HG02884 (cell line): ENCODE data around the gene SPATA33.
"Not testable (repeated sequence)": the region's sequence is repeated elsewhere in the genome, so short reads cannot be mapped to it uniquely, and the experiment has no call there.

ENCODE experiments used
- ATAC-seq: cut with Tn5 transposase; IDR thresholded peaks from one replicate; pipeline ENCODE4 v1.9.1; 2021; ENCODE audit warnings: mild to moderate bottlenecking, moderate library complexity; ENCODE audit not compliant: unreplicated experiment

Gene SPATA33

DNA sequence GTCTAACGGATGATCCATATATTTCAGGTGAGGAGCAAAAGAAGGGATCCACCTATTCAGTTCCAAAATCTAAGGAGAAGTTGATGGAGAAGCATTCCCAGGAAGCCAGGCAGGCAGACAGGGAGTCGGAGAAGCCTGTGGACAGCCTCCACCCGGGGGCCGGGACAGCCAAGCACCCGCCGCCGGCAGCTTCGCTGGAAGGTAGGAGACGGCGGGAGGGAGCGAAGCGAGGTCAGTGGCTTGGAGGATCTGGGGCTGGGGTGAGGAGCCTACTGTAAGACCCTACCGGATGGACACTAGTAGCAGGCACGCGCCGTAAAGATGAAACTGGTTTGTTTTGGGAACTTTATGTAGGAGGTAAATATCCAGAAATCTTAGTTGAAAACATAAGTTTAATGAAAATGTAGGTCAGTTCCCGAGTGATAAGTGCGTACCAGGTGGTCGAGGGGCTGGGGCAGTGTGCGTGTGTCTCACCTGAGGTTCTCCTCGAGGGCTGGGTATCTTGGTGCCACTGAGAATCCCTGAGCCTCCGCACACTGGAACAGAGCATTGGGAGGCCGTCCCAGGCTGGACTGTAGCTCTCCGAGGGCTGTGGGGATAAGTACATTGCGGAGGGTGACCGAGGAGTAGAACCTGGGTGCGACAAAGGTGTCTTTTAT lies 714 bp downstream of the SPATA33 start:
- no peak for ATAC-seq

- no peak for ATAC-seq
Observed at GRCh38 chr16:89660146-89660545, 2.5 kb downstream of the SPATA33 start.

DNA sequence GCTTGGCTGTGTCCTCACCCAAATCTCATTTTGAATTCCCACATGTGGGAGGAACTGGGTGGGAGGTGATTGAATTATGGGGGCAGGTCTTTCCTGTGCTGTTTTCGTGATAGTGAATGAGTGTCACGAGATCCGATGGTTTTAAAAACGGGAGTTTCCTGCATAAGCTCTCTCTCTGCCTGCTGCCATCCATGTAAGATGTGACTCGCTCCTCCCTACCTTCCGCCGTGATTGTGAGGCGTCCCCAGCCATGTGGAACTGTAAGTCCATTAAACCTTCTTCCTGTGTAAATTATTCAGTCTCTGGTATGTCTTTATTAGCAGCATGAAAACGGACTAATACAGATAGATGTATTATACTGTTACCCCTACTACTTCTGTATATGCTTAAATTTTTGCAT lies 3.6 kb downstream of the SPATA33 start:
- no peak for ATAC-seq

DNA sequence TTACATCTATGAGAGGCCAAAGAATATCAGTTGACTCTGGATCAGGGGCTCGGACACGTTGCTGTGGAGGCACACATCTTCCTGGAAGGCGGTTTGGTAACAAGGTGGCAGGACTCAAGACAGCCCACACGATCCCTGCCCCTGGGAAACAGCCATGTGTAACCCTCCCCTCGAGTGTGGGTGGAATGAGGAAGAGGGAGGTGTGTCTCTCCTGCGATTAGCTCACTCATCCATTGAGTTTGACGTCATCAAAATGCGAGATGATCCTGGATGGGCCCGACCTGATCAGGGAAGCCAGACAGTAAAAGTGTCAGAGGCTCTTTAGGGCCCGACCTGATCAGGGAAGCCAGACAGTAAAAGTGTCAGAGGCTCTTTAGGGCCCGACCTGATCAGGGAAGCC lies 6.6 kb downstream of the SPATA33 start:
- not testable (repeated sequence) for ATAC-seq

DNA sequence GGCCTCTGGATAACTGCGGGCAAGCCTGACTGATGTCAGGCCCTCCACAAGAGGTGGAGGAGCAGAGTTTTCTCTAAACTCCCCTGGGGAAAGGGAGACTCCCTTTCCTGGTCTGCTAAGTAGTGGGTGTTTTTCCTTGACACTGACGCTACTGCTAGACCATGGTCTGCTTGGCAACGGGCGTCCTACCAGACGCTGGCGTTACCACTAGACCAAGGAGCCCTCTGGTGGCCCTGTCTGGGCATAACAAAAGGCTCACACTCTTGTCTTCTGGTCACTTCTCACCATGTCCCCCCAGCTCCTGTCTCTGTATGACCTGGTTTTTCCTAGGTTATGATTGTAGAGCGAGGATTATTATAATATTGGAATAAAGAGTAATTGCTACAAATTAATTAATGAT lies 9.4 kb downstream of the SPATA33 start:
- not testable (repeated sequence) for ATAC-seq

DNA sequence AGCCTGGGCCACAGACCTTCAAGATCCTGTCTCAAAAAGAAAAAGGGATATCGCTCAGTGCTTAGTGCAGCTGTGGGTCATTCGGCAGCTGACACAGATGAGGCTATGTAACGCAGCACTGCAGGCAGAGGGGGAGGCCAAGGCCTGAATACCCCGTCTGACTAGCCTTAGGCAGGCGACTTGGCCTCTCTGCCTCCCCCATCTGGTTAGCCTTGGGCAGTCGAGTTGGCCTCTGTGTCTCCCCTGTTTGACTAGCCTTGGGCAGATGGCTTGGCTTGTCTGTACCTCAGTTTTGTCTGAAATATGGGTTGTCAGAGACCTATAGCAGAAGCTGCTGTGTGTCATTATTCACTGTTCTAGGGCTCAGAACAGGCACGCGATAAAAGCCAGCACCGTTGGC lies 10.0 kb downstream of the SPATA33 start:
- ATAC-seq: no peak

DNA sequence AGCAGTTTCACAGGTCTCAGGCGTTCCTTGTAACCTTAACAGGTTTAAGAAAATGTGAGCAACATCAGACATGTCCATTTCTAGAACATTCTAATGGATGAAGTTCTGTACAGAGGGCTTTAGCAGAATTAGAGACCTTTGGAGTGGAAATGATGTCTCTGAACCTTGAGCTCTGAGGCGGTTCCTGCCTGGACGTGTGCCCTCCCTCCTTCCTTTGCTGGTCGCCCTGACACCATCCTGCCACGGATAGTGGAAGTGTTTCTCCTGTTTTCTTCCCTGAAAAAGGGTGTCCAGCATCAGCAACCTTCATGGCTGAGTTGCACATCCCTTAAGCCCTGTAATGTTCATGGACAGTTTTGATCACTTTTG lies 11.1 kb downstream of the SPATA33 start:
- ATAC-seq: no peak

- no peak for ATAC-seq
Observed at GRCh38 chr16:89669755-89670154, 12.1 kb downstream of the SPATA33 start.

- ATAC-seq: no peak
Observed at GRCh38 chr16:89670496-89671431, 13.1 kb downstream of the SPATA33 start.

DNA sequence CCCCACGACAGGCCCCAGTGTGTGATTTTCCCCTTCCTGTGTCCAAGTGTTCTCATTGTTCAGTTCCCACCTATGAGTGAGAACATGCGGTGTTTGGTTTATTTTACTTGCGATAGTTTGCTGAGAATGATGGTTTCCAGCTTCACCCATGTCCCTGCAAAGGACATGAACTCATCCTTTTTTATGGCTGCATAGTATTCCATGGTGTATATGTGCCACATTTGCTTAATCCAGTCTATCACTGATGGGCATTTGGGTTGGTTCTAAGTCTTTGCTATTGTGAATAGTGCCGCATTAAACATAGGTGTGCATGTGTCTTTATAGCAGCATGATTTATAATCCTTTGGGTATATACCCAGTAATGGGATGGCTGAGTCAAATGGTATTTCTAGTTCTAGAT lies 13.9 kb downstream of the SPATA33 start:
- not testable (repeated sequence) for ATAC-seq

DNA sequence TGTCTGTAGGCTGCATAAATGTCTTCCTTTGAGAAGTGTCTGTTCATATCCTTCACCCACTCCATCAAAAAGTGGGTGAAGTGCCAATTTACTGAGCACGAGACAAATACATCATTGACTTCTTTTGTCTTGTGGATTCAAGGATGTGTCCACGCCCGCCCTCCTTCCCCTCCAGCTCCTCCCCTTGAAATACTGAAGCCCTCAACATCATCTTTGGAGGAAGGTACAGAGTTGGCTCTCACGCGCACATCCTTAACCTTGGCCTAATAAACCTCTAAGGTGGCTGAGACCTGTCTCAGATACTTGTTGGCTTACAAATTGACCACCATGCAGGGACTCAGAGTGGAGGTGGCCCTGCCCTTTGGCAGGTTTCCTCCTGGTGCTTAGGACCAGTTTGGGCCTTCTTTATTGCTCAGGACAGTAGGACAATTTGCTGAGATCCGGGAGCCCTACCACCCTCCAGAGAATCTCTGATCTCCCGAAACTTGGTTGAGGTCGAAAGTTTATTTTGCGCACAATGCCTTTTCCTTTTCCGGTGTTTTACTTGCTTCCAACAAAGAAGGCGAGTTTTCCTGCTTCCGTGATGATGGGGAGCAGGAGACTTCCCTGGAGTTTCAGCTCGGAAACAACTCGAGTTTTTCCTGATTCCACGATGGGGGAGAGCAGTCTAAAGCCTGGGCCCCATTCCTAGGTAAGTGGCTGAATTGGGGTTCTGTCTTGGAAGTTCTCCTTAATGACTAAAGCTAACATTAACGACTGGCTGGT lies 14.7 kb downstream of the SPATA33 start:
- ATAC-seq: no peak

- no peak for ATAC-seq
Observed at GRCh38 chr16:89678258-89678657, 20.6 kb downstream of the SPATA33 start.

- no peak for ATAC-seq
Observed at GRCh38 chr16:89685916-89686315, 28.3 kb downstream of the SPATA33 start.

GRCh38 chr16:89686520-89687091 lies 29.0 kb downstream of the SPATA33 start, which contains the start of gene CDK10:
Gene CDK10 (plus strand): TSS chr16:89686689. CDS start chr16:89686711, 22 bp downstream.
- peak; percentile 81 for ATAC-seq

DNA sequence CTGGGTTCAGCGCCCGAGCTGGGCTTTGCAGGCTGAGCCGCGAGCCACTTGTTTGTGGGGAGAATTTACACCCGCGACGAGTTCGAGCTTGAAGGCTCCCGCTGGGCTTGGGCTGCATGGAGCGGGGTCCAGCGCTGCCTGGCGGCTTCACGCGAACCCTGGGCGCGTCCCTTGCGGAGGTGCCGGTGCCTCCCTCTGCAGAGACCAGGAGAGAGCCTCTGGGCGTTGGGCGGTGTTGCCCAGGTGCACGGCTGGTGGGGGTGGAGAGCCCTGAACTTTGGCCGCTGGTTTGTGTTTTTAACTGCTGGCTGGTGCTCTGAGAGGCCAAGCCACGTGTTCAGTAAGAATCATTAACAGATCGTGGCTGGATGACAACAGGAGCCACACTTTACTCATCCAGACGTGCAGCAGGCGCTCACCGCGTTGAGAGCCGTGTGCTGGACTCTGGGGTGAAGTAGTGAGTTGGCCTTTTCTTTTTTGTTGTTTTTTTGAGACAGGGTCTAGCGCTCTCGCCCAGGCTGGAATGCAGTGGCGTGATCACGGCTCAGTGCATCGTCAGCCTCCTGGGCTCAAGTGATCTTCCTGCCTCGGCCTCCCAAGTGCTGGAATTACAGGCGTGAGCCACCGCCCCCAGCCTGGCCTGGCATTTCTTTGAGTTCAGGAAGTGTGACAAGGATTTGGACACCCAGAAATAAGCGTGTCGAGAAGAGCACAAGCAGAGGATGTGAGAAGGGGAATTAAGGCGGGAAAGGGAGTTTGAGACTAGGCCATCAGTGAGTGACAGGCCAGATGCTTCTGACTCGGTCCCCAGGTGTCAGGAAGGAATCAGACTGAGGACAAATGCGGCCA lies 29.7 kb downstream of the SPATA33 start:
- ATAC-seq: peak; percentile 18

GRCh38 chr16:89688395-89688794 lies 30.8 kb downstream of the SPATA33 start:
- ATAC-seq: no peak

DNA sequence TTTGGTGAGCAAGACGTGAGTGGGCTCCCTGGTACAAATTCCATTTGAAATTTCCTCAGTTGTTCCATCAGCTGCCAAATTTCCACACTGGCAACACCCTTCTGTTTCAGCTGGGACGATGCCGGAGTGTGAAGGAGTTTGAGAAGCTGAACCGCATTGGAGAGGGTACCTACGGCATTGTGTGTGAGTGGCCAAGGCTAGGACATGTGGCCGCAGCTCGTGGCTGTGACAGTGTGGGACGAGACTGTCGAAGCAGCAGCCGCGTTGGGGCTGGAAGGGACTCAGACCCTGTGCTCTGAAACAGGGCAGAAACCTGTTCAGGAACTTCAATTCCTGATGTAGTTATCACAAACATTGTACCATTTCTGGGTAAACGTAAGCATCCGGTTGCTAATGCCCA lies 31.5 kb downstream of the SPATA33 start:
- no peak for ATAC-seq

DNA sequence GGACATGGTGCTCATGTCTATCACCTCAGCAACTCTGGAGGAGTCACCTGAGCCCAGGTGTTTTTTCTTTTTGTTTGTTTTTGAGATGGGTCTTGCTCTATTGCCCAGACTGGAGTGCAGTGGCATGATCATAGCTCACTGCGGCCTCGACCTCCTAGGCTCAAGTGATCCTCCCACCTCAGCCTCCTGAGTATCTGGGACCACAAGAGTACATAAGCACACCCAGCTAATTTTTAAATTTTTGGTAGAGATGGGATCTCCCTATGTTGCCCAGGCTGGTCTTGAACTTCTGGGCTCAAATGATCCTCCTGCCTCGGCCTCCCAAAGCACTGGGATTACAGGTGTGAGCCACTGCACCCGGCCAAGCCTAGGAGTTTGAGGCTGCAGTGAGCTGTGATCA lies 32.0 kb downstream of the SPATA33 start:
- not testable (repeated sequence) for ATAC-seq

DNA sequence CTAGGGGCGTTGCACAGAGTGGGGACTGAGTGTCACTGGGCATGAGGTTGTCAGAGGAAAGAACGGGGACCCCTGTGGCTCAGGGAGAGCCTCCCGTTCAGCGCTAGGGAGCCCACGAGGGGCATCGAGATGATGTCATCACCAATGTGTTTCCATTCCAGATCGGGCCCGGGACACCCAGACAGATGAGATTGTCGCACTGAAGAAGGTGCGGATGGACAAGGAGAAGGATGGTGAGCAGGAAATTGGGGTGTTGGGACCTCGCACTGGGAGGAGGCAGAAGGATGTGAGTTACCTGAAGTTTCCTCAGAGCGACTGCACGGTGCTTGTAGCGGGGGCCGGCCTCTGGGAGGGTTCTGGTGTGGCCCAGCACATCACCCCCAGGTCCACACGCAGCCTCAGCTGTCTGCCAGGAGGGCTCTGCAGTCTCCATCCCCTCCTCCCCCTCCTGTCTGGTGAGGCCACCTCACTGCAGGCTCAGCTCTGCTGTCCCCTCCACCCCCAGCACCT lies 32.8 kb downstream of the SPATA33 start:
- ATAC-seq: no peak
